ENCODE results near the gene TMCO1. TPM values are rescaled to one million over a fixed set of nuclear protein-coding genes. Genes with fewer than 3 reads are reported as not detected.
A peak's percentile ranks its signal among the peaks of the same experiment; 100 is the strongest.

Gene TMCO1
- total and polyA plus RNA-seq, 2 of the 13 experiments (the other 11 are each of a cell fraction or from before 2014, with no cell fraction given): 106 to 119 TPM

DNA sequence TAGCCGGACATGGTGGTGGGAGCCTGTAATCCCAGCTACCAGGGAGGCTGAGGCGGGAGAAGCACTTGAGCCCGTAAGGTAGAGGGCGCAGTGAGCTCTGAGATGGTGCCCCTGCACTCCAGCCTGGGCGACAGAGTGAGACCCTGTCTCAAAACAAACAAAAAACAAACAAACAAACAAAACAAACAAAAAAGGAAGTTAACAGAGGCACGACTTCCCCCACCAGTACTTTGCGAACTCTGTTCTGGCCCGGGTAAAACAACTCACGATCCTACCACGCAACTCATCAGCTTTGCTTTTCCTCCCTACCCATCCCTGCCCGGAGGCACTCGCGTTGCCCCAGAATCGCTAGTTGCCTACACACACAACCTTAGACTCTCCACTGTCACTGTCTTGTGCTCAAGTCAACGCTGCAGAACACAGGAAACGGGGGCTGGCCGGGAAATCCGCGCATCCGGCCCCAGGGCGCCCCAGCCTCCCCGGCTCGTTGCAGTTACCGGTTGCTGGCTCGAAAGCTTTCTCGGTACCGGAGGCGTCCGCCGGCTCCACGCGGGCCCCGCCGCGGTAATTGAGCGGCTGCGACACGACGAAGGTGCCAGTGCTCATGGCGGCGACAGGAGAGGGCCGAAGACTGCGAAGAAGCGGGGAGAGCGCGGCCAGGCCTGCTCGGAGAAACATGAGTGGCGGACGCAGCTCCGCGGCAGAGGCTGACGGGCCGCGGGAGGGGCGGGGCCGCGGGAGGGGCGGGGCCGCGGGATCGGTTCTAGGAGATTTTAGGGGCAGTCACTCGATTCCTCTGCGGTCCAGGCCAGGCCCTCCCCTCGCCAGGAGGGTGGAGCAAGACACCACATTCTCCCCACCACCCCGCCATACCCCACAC lies 70.5 kb downstream of the TMCO1 start, which contains the start of gene ALDH9A1 (continued):
- no peak; the same call in 1 of the 2 replicates for TF ChIP-seq ADNP (CRISPR knock-in tag; IDR thresholded peaks at IDR 0.05)
- TF ChIP-seq NR1H2 (CRISPR knock-in tag; IDR thresholded peaks at IDR 0.05; ENCODE audit: borderline replicate concordance, low read depth): no peak
- TF ChIP-seq KDM2A (CRISPR knock-in tag; IDR thresholded peaks at IDR 0.05; ENCODE audit: borderline replicate concordance, low read depth): peak; percentile 81
- peak; percentile 68; the same call in 1 of the 2 replicates for TF ChIP-seq ZNF670 (CRISPR knock-in tag; IDR thresholded peaks at IDR 0.05; ENCODE audit: borderline replicate concordance)
- 0 out of 2 replicates have a peak, but pooled peaks have one; percentile 39 for TF ChIP-seq ZNF20 (CRISPR knock-in tag; IDR thresholded peaks at IDR 0.05)
- no peak for TF ChIP-seq MAFK (conservative IDR thresholded peaks at IDR 0.05 in 1 of 2, IDR thresholded peaks at IDR 0.05 in 1 of 2; ENCODE audit: low read length in 2 of 2)
- TF ChIP-seq, protein P1, sequence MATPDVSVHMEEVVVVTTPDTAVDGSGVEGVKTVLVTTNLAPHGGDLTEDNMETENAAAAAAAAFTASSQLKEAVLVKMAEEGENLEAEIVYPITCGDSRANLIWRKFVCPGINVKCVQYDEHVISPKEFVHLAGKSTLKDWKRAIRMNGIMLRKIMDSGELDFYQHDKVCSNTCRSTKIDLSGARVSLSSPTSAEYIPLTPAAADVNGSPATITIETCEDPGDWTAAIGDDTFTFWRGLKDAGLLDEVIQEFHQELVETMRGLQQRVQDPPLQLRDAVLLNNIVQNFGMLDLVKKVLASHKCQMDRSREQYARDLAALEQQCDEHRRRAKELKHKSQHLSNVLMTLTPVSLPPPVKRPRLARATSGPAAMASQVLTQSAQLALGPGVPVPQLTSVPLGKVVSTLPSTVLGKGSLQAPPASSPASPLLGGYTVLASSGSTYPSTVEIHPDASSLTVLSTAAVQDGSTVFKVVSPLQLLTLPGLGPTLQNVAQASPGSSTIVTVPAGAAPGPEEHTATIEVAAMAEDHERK (CRISPR knock-in tag; IDR thresholded peaks at IDR 0.05; ENCODE audit: low read depth): no peak
- no peak for TF ChIP-seq RFX1 (IDR thresholded peaks at IDR 0.05)
- TF ChIP-seq, protein P2, sequence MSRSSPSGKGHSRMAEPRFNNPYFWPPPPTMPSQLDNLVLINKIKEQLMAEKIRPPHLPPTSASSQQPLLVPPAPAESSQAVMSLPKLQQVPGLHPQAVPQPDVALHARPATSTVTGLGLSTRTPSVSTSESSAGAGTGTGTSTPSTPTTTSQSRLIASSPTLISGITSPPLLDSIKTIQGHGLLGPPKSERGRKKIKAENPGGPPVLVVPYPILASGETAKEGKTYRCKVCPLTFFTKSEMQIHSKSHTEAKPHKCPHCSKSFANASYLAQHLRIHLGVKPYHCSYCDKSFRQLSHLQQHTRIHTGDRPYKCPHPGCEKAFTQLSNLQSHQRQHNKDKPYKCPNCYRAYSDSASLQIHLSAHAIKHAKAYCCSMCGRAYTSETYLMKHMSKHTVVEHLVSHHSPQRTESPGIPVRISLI (CRISPR knock-in tag; IDR thresholded peaks at IDR 0.05; ENCODE audit: borderline replicate concordance): no peak
- peak; percentile 38; the same call in 1 of the 2 replicates for TF ChIP-seq ZNF333 (CRISPR knock-in tag; IDR thresholded peaks at IDR 0.05; ENCODE audit: borderline replicate concordance)
- TF ChIP-seq CCDC6 (CRISPR knock-in tag; IDR thresholded peaks at IDR 0.05): no peak; the same call in 1 of the 2 replicates
- TF ChIP-seq SP1 (IDR thresholded peaks at IDR 0.05): no peak
- peak; percentile 48; the same call in 1 of the 2 replicates for TF ChIP-seq SP1 (CRISPR knock-in tag; IDR thresholded peaks at IDR 0.05)
- 0 out of 2 replicates have a peak, but pooled peaks have one; percentile 61 for TF ChIP-seq SMAD1 (CRISPR knock-in tag; IDR thresholded peaks at IDR 0.05; ENCODE audit: borderline replicate concordance, low read depth)
- no peak for TF ChIP-seq ZNF510 (CRISPR knock-in tag; IDR thresholded peaks at IDR 0.05; ENCODE audit: low read depth)
- TF ChIP-seq, protein P3, sequence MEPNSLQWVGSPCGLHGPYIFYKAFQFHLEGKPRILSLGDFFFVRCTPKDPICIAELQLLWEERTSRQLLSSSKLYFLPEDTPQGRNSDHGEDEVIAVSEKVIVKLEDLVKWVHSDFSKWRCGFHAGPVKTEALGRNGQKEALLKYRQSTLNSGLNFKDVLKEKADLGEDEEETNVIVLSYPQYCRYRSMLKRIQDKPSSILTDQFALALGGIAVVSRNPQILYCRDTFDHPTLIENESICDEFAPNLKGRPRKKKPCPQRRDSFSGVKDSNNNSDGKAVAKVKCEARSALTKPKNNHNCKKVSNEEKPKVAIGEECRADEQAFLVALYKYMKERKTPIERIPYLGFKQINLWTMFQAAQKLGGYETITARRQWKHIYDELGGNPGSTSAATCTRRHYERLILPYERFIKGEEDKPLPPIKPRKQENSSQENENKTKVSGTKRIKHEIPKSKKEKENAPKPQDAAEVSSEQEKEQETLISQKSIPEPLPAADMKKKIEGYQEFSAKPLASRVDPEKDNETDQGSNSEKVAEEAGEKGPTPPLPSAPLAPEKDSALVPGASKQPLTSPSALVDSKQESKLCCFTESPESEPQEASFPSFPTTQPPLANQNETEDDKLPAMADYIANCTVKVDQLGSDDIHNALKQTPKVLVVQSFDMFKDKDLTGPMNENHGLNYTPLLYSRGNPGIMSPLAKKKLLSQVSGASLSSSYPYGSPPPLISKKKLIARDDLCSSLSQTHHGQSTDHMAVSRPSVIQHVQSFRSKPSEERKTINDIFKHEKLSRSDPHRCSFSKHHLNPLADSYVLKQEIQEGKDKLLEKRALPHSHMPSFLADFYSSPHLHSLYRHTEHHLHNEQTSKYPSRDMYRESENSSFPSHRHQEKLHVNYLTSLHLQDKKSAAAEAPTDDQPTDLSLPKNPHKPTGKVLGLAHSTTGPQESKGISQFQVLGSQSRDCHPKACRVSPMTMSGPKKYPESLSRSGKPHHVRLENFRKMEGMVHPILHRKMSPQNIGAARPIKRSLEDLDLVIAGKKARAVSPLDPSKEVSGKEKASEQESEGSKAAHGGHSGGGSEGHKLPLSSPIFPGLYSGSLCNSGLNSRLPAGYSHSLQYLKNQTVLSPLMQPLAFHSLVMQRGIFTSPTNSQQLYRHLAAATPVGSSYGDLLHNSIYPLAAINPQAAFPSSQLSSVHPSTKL (CRISPR knock-in tag; IDR thresholded peaks at IDR 0.05): peak; percentile 25; the same call in 1 of the 2 replicates
- peak; percentile 29; the same call in 1 of the 2 replicates for TF ChIP-seq ZNF792 (CRISPR knock-in tag; IDR thresholded peaks at IDR 0.05)
- TF ChIP-seq, protein P4, sequence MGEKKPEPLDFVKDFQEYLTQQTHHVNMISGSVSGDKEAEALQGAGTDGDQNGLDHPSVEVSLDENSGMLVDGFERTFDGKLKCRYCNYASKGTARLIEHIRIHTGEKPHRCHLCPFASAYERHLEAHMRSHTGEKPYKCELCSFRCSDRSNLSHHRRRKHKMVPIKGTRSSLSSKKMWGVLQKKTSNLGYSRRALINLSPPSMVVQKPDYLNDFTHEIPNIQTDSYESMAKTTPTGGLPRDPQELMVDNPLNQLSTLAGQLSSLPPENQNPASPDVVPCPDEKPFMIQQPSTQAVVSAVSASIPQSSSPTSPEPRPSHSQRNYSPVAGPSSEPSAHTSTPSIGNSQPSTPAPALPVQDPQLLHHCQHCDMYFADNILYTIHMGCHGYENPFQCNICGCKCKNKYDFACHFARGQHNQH (CRISPR knock-in tag; IDR thresholded peaks at IDR 0.05): peak; percentile 73; the same call in 1 of the 2 replicates
- TF ChIP-seq NFYB (CRISPR knock-in tag; IDR thresholded peaks at IDR 0.05): no peak
- TF ChIP-seq ZNF672 (CRISPR knock-in tag; IDR thresholded peaks at IDR 0.05): no peak
- no peak for TF ChIP-seq ZNF652 (CRISPR knock-in tag; IDR thresholded peaks at IDR 0.05; ENCODE audit: borderline replicate concordance, low read depth)
- TF ChIP-seq ZNF605 (CRISPR knock-in tag; IDR thresholded peaks at IDR 0.05): 0 out of 2 replicates have a peak, but pooled peaks have one; percentile 36
- no peak for TF ChIP-seq FOXM1 (CRISPR knock-in tag; IDR thresholded peaks at IDR 0.05)

Data from HepG2 (cell line).